HepG2 (cell line): ENCODE measurements around the gene SLC17A9. TPM values are rescaled to one million over a fixed set of nuclear protein-coding genes. Genes with fewer than 3 reads are reported as not detected.

Experiments used
- EED ChIP-seq: sonication (generic); formaldehyde crosslinking; IDR thresholded peaks from 2 replicates; pipeline ENCODE4 v1.5.0; 2020; ENCODE audit warnings: mild to moderate bottlenecking, missing genetic modification reagents
- KDM5A ChIP-seq: fragments of 200-600 bp; sonication (generic); IDR thresholded peaks from 2 replicates; pipeline ENCODE4 v1.7.0; 2018; ENCODE audit warnings: antibody characterized with exemption, mild to moderate bottlenecking, low read length, borderline replicate concordance
- MEIS1 ChIP-seq: sonication (generic); formaldehyde crosslinking; IDR thresholded peaks from 2 replicates; pipeline ENCODE4 v1.9.0; 2021; ENCODE audit warnings: mild to moderate bottlenecking, missing genetic modification reagents, moderate library complexity, borderline replicate concordance
- RCOR2 ChIP-seq: IDR thresholded peaks from 2 replicates; pipeline ENCODE4 v1.6.1; 2016; ENCODE audit warnings: missing biosample characterization, missing genetic modification reagents
- SATB2 ChIP-seq: sonication (generic); formaldehyde crosslinking; IDR thresholded peaks from 2 replicates; pipeline ENCODE4 v1.5.0; 2020; ENCODE audit warnings: missing genetic modification reagents
- SP5 ChIP-seq: IDR thresholded peaks from 2 replicates; pipeline ENCODE4 v1.6.1; 2016; ENCODE audit warnings: low read depth, borderline replicate concordance
- TOPORS ChIP-seq: sonication (generic); formaldehyde crosslinking; IDR thresholded peaks from 2 replicates; pipeline ENCODE4 v1.8.0; 2023; ENCODE audit warnings: mild to moderate bottlenecking, missing genetic modification reagents
- ZHX2 ChIP-seq, 2 experiments: sonication (generic) in 1 of 2; formaldehyde crosslinking in 1 of 2; IDR thresholded peaks; 2 replicates each; pipeline versions ENCODE4 v1.6.1 to v1.9.0; 2014 to 2022; ENCODE audit warnings: antibody characterized with exemption in 1 of 2, borderline replicate concordance in 1 of 2, inconsistent platforms in 1 of 2, low read depth in 1 of 2, missing genetic modification reagents in 1 of 2
- ZNF225 ChIP-seq: sonication (generic); formaldehyde crosslinking; IDR thresholded peaks from 2 replicates; pipeline ENCODE4 v1.4.0; 2020; ENCODE audit warnings: mild to moderate bottlenecking, missing genetic modification reagents
- ZNF235 ChIP-seq: sonication (generic); formaldehyde crosslinking; IDR thresholded peaks from 2 replicates; pipeline ENCODE4 v1.8.1; 2023; ENCODE audit warnings: mild to moderate bottlenecking, missing genetic modification reagents, borderline replicate concordance
- ZNF337 ChIP-seq: sonication (generic); formaldehyde crosslinking; IDR thresholded peaks from 2 replicates; pipeline ENCODE4 v1.5.1; 2020; ENCODE audit warnings: missing genetic modification reagents, low read depth, mild to moderate bottlenecking, borderline replicate concordance
- ZNF510 ChIP-seq: sonication (generic); formaldehyde crosslinking; IDR thresholded peaks from 2 replicates; pipeline ENCODE4 v1.4.0; 2020; ENCODE audit warnings: low read depth, mild to moderate bottlenecking, missing genetic modification reagents
- ZNF724P ChIP-seq: sonication (generic); formaldehyde crosslinking; IDR thresholded peaks from 2 replicates; pipeline ENCODE4 v1.8.0; 2022; ENCODE audit warnings: missing genetic modification reagents, borderline replicate concordance
- polyA plus RNA-seq, 8 experiments: library from polyadenylated mRNA; depleted of rRNA in 3 of 8; stranded (reverse) in 7 of 8; unstranded in 1 of 8; fragments of >200 nt; fragmentation: Illumina TruSeq in 4 of 8; extraction: Trizol in 4 of 8; gene quantifications; 2 replicates each; pipeline versions ENCODE4 v1.2.1 to v1.2.3, GENCODE V29; 2011 to 2016; ENCODE audit warnings: low read depth in 4 of 8, missing spikeins in 1 of 8, mixed read lengths in 1 of 8; ENCODE audit not compliant: insufficient read depth in 1 of 8
- total RNA-seq, 5 experiments: library from RNA; depleted of rRNA; stranded (reverse); fragments of >200 nt; fragmentation: Illumina TruSeq; extraction: Trizol; gene quantifications; 2 replicates each; pipeline ENCODE4 v1.2.3, GENCODE V29; 2016; ENCODE audit warnings: low read depth in 1 of 5
- TF ChIP-seq, protein P1 (sequence below): sonication (generic); formaldehyde crosslinking; IDR thresholded peaks from 2 replicates; pipeline ENCODE4 v1.4.0; 2020; ENCODE audit warnings: missing genetic modification reagents, mild to moderate bottlenecking, borderline replicate concordance
- TF ChIP-seq, protein P2 (sequence below): sonication (generic); formaldehyde crosslinking; conservative IDR thresholded peaks from 2 replicates; pipeline ENCODE4 v1.4.0; 2020; ENCODE audit warnings: mild to moderate bottlenecking, missing genetic modification reagents, moderate library complexity

SLC17A9 gene
- total and polyA plus RNA-seq, 2 of the 13 experiments (the other 11 are each of a cell fraction or from before 2014, with no cell fraction given) = 110 to 191 TPM

GRCh38 chr20:62916703-62917476, 35.6 kb upstream of the SLC17A9 start (continued):
- TF ChIP-seq ZHX2 (IDR thresholded peaks at IDR 0.05; ENCODE audit: low read depth) = 0 out of 2 replicates have a peak, but pooled peaks have one; percentile 38
- no peak for TF ChIP-seq ZHX2 (CRISPR knock-in tag; IDR thresholded peaks at IDR 0.05; ENCODE audit: borderline replicate concordance)
- TF ChIP-seq, protein P1, sequence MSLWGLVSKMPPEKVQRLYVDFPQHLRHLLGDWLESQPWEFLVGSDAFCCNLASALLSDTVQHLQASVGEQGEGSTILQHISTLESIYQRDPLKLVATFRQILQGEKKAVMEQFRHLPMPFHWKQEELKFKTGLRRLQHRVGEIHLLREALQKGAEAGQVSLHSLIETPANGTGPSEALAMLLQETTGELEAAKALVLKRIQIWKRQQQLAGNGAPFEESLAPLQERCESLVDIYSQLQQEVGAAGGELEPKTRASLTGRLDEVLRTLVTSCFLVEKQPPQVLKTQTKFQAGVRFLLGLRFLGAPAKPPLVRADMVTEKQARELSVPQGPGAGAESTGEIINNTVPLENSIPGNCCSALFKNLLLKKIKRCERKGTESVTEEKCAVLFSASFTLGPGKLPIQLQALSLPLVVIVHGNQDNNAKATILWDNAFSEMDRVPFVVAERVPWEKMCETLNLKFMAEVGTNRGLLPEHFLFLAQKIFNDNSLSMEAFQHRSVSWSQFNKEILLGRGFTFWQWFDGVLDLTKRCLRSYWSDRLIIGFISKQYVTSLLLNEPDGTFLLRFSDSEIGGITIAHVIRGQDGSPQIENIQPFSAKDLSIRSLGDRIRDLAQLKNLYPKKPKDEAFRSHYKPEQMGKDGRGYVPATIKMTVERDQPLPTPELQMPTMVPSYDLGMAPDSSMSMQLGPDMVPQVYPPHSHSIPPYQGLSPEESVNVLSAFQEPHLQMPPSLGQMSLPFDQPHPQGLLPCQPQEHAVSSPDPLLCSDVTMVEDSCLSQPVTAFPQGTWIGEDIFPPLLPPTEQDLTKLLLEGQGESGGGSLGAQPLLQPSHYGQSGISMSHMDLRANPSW (CRISPR knock-in tag) = peak; percentile 88; the same call in 1 of the 2 replicates
- TF ChIP-seq KDM5A = no peak; the same call in 1 of the 2 replicates
- TF ChIP-seq TOPORS (CRISPR knock-in tag) = peak; percentile 97
- TF ChIP-seq SATB2 (CRISPR knock-in tag) = peak; percentile 82; the same call in 1 of the 2 replicates
- TF ChIP-seq RCOR2 (CRISPR knock-in tag) = peak; percentile 99
- TF ChIP-seq, protein P2, sequence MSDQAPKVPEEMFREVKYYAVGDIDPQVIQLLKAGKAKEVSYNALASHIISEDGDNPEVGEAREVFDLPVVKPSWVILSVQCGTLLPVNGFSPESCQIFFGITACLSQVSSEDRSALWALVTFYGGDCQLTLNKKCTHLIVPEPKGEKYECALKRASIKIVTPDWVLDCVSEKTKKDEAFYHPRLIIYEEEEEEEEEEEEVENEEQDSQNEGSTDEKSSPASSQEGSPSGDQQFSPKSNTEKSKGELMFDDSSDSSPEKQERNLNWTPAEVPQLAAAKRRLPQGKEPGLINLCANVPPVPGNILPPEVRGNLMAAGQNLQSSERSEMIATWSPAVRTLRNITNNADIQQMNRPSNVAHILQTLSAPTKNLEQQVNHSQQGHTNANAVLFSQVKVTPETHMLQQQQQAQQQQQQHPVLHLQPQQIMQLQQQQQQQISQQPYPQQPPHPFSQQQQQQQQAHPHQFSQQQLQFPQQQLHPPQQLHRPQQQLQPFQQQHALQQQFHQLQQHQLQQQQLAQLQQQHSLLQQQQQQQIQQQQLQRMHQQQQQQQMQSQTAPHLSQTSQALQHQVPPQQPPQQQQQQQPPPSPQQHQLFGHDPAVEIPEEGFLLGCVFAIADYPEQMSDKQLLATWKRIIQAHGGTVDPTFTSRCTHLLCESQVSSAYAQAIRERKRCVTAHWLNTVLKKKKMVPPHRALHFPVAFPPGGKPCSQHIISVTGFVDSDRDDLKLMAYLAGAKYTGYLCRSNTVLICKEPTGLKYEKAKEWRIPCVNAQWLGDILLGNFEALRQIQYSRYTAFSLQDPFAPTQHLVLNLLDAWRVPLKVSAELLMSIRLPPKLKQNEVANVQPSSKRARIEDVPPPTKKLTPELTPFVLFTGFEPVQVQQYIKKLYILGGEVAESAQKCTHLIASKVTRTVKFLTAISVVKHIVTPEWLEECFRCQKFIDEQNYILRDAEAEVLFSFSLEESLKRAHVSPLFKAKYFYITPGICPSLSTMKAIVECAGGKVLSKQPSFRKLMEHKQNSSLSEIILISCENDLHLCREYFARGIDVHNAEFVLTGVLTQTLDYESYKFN (CRISPR knock-in tag) = peak; percentile 99
- peak; percentile 66; the same call in 1 of the 2 replicates for TF ChIP-seq ZNF724P (CRISPR knock-in tag)
- peak; percentile 82 for TF ChIP-seq SP5 (CRISPR knock-in tag)
- TF ChIP-seq EED (CRISPR knock-in tag) = no peak; the same call in 1 of the 2 replicates
- TF ChIP-seq ZNF225 (CRISPR knock-in tag) = peak; percentile 55; the same call in 1 of the 2 replicates
- TF ChIP-seq ZNF235 (CRISPR knock-in tag) = 0 out of 2 replicates have a peak, but pooled peaks have one; percentile 19
- TF ChIP-seq MEIS1 (CRISPR knock-in tag) = peak; percentile 99
- TF ChIP-seq ZNF510 (CRISPR knock-in tag) = no peak; the same call in none of the 2 replicates
- TF ChIP-seq ZNF337 (CRISPR knock-in tag) = no peak; the same call in 1 of the 2 replicates
